Hepatocyte (in vitro differentiated cells): ENCODE results near the gene RHOBTB3. TPM values are rescaled to one million over a fixed set of nuclear protein-coding genes. Genes with fewer than 3 reads are reported as not detected.

Experiments used
- DNase-seq: peaks from one replicate; pipeline ENCODE4 v3.0.0-alpha.2; 2016; ENCODE audit warnings: low spot score
- H2AFZ ChIP-seq: fragments of 200-600 bp; sonication (generic); 2 replicates; pipeline ENCODE4 v1.6.0; 2016; ENCODE audit warnings: antibody characterized with exemption, mild to moderate bottlenecking
- H3K27ac ChIP-seq: fragments of 200-600 bp; sonication (generic); 2 replicates; pipeline ENCODE4 v1.5.1; 2016; ENCODE audit warnings: mild to moderate bottlenecking
- H3K27me3 ChIP-seq: fragments of 200-600 bp; sonication (generic); 2 replicates; pipeline ENCODE4 v1.6.1; 2016
- H3K36me3 ChIP-seq: fragments of 200-600 bp; sonication (generic); replicated peaks from 2 replicates; pipeline ENCODE4 v1.5.1; 2016; ENCODE audit warnings: low read depth; ENCODE audit not compliant: insufficient read depth
- H3K4me1 ChIP-seq: fragments of 200-600 bp; sonication (generic); 2 replicates; pipeline ENCODE4 v1.5.1; 2016; ENCODE audit warnings: mild to moderate bottlenecking, moderate library complexity; ENCODE audit not compliant: insufficient read depth
- H3K4me2 ChIP-seq: fragments of 200-600 bp; sonication (generic); 2 replicates; pipeline ENCODE4 v1.6.0; 2016
- H3K4me3 ChIP-seq: fragments of 200-600 bp; sonication (generic); 2 replicates; pipeline ENCODE4 v1.5.1; 2016; ENCODE audit warnings: mild to moderate bottlenecking
- H3K79me2 ChIP-seq: fragments of 200-600 bp; sonication (generic); 2 replicates; pipeline ENCODE4 v1.6.0; 2017; ENCODE audit warnings: mild to moderate bottlenecking
- H3K9me2 ChIP-seq: fragments of 200-600 bp; sonication (generic); replicated peaks from 2 replicates; pipeline ENCODE4 v1.6.0; 2017; ENCODE audit warnings: mild to moderate bottlenecking; ENCODE audit not compliant: insufficient read depth
- H3K9me3 ChIP-seq: fragments of 200-600 bp; sonication (generic); 2 replicates; pipeline ENCODE4 v1.5.1; 2016; ENCODE audit warnings: low read depth, mild to moderate bottlenecking
- H4K20me1 ChIP-seq: fragments of 200-600 bp; sonication (generic); 2 replicates; pipeline ENCODE4 v1.6.0; 2016; ENCODE audit warnings: mild to moderate bottlenecking; ENCODE audit not compliant: insufficient read depth, poor library complexity, severe bottlenecking
- CTCF ChIP-seq: fragments of 200-600 bp; sonication (generic); IDR thresholded peaks from 2 replicates; pipeline ENCODE4 v1.5.1; 2016; ENCODE audit warnings: antibody characterized with exemption, mild to moderate bottlenecking; ENCODE audit not compliant: poor library complexity
- EZH2 ChIP-seq: fragments of 200-600 bp; sonication (generic); IDR thresholded peaks from 2 replicates; pipeline ENCODE4 v1.6.1; 2016; ENCODE audit warnings: antibody characterized with exemption, mild to moderate bottlenecking, borderline replicate concordance
- EZH2phosphoT487 ChIP-seq: fragments of 200-600 bp; sonication (generic); IDR thresholded peaks from one replicate; pipeline ENCODE4 v1.6.1; 2018; ENCODE audit warnings: antibody characterized with exemption, mild to moderate bottlenecking, low read depth, moderate library complexity; ENCODE audit not compliant: unreplicated experiment, severe bottlenecking
- WGBS: methylation state at CpG from one replicate; pipeline ENCODE4 v1.1.6; 2016; ENCODE audit warnings: low lambda C conversion rate; ENCODE audit errors: missing lambda C conversion rate; 5-methylcytosine and 5-hydroxymethylcytosine counted together
- polyA plus RNA-seq: library from polyadenylated mRNA; unstranded; fragments of >200 nt; fragmentation: Nextera tagmentation; extraction: Ambion mirVana; gene quantifications from 2 replicates; pipeline ENCODE4 v1.2.1, GENCODE V29; 2016
- total RNA-seq: library from RNA; depleted of rRNA; stranded (reverse); fragments of >200 nt; gene quantifications from 2 replicates; pipeline ENCODE4 v1.2.3, GENCODE V29; 2014

The RHOBTB3 gene
- total and polyA plus RNA-seq, 2 experiments from 2014 or later = 91.3 to 126 TPM

DNA sequence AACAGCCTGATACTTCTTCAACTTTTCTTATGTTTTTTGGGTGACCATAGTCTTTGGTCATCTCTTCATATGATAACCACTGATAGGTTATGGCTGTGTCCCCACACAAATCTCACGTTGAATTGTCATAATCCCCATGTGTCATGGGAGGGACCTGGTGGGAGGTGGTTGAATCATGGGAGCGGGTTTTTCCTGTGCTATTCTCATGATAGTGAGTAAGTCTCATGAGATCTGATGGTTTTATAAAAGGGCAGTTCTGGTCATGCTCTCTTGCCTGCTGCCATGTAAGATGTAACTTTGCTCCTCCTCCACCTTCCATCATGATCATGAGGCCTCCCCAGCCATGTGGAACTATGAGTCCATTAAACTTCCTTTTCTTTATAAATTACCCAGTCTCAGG is 8.7 kb downstream of the RHOBTB3 start:
- H3K79me2 ChIP-seq = peaks cover 63% of the 10 kb centered on the region
- H2AFZ ChIP-seq = no peak overlapping the region
- H3K4me2 ChIP-seq = no peak overlapping the region
- H3K9me3 ChIP-seq = no peaks in the 10 kb centered on the region
- H3K36me3 ChIP-seq = no peaks in the 10 kb centered on the region
- no peak overlapping the region for H3K27ac ChIP-seq
- H4K20me1 ChIP-seq = no peaks in the 10 kb centered on the region
- no peak overlapping the region for H3K4me3 ChIP-seq
- TF ChIP-seq EZH2 = no peak
- H3K9me2 ChIP-seq = no peaks in the 10 kb centered on the region
- WGBS = 96% methylated on average over 2 of the region's 2 CpGs
- peaks cover 13% of the 10 kb centered on the region for H3K4me1 ChIP-seq
- no peak for DNase-seq
- H3K27me3 ChIP-seq = no peaks in the 10 kb centered on the region

GRCh38 chr5:95741458-95741857 is 10.3 kb downstream of the RHOBTB3 start:
- WGBS = 89% methylated on average over 4 of the region's 4 CpGs
- H3K27ac ChIP-seq = no peak overlapping the region
- no peak overlapping the region for H2AFZ ChIP-seq
- H3K4me1 ChIP-seq = no peaks in the 10 kb centered on the region
- no peaks in the 10 kb centered on the region for H3K36me3 ChIP-seq
- H4K20me1 ChIP-seq = no peaks in the 10 kb centered on the region
- no peak overlapping the region for H3K4me2 ChIP-seq
- H3K9me2 ChIP-seq = no peaks in the 10 kb centered on the region
- TF ChIP-seq EZH2phosphoT487 (no peak), EZH2 (no peak), CTCF (no peak)
- no peak for DNase-seq
- no peaks in the 10 kb centered on the region for H3K27me3 ChIP-seq
- no peak overlapping the region for H3K4me3 ChIP-seq
- H3K9me3 ChIP-seq = no peaks in the 10 kb centered on the region
- peaks cover 56% of the 10 kb centered on the region for H3K79me2 ChIP-seq

- H3K79me2 ChIP-seq = peaks cover 48% of the 10 kb centered on the region
- H3K27ac ChIP-seq = no peak overlapping the region
- TF ChIP-seq CTCF (no peak), EZH2 (no peak), EZH2phosphoT487 (no peak)
- no peaks in the 10 kb centered on the region for H3K9me3 ChIP-seq
- no peaks in the 10 kb centered on the region for H3K9me2 ChIP-seq
- no peak overlapping the region for H3K4me3 ChIP-seq
- no peaks in the 10 kb centered on the region for H4K20me1 ChIP-seq
- no peaks in the 10 kb centered on the region for H3K27me3 ChIP-seq
- no peak overlapping the region for H3K4me2 ChIP-seq
- no peaks in the 10 kb centered on the region for H3K36me3 ChIP-seq
- no peak for DNase-seq
- H2AFZ ChIP-seq = no peak overlapping the region
- no peaks in the 10 kb centered on the region for H3K4me1 ChIP-seq
- 92% methylated on average over 2 of the region's 2 CpGs for WGBS
These were observed 12.1 kb downstream of the RHOBTB3 start for GRCh38 chr5:95743232-95743631.

DNA sequence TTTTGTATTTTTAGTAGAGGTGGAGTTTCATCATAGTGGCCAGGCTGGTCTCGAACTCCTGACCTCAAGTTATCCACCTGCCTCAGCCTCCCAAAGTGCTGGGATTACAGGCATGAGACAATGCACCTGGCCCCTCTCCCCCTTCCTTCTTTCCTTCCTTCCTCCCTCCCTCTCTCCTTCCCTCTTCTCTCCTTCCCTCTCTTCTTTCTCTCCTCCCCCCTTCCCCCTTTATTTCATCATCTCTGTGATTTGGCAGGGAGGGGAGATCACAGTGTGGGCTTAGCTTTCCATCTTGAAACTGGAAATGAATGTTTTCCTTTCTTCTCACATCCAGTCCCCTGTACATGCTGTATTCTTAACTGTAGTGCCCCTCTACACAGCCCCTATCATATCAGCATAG is 12.7 kb downstream of the RHOBTB3 start:
- H3K4me3 ChIP-seq = no peak overlapping the region
- no peaks in the 10 kb centered on the region for H3K9me2 ChIP-seq
- 100% methylated on average over 1 of the region's 1 CpG for WGBS
- no peak for TF ChIP-seq EZH2
- no peak for TF ChIP-seq EZH2phosphoT487
- TF ChIP-seq CTCF = no peak
- no peaks in the 10 kb centered on the region for H4K20me1 ChIP-seq
- H3K4me2 ChIP-seq = no peak overlapping the region
- no peak overlapping the region for H3K27ac ChIP-seq
- no peaks in the 10 kb centered on the region for H3K4me1 ChIP-seq
- no peaks in the 10 kb centered on the region for H3K9me3 ChIP-seq
- peaks cover 47% of the 10 kb centered on the region for H3K79me2 ChIP-seq
- H3K36me3 ChIP-seq = no peaks in the 10 kb centered on the region
- H2AFZ ChIP-seq = no peak overlapping the region
- no peaks in the 10 kb centered on the region for H3K27me3 ChIP-seq
- no peak for DNase-seq
